Skeletal muscle cell (primary cell): ENCODE results near the gene RANBP2.

ENCODE experiments used
- DNase-seq: peaks from one replicate; pipeline ENCODE4 v3.0.0-alpha.2; 2010; ENCODE audit warnings: low read depth
- H3K4me3 ChIP-seq: 2 replicates; pipeline ENCODE4 v1.5.1; 2011; ENCODE audit warnings: low read depth, mild to moderate bottlenecking, control low read depth, low read length, moderate library complexity

The RANBP2 gene

DNA sequence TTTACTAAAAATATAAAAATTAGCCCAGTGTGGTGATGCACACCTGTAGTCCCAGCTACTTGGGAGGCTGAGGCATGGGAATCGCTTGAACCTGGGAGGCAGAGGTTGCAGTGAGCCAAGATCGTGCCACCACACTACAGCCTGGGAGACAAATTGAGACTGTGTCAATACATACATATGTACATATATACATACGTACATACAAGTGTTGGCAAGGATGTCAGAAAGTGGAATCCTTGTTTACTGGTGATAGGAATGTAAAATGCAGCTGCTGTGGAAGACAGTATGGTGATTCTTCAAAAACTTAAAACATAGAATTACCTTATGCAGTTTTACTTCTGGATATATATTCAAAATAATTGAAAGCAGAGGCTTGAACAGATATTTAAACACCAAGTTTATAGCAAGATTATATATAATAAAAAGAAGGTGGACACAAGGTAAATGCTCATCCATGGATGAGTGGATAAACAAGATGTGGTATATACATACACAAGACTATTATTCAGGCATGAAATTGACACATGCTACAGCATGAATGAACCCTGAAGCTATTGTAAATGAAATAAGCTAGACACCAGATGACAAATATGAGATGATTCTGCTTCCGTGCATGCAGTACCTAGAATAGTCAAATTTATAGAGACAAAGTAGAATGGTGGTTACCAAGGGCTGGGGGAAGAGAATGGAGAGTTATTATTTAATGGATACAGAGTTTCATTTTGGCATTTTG, 110.5 kb downstream of the RANBP2 start:
- DNase-seq: no peak
- no peak overlapping the region for H3K4me3 ChIP-seq

DNA sequence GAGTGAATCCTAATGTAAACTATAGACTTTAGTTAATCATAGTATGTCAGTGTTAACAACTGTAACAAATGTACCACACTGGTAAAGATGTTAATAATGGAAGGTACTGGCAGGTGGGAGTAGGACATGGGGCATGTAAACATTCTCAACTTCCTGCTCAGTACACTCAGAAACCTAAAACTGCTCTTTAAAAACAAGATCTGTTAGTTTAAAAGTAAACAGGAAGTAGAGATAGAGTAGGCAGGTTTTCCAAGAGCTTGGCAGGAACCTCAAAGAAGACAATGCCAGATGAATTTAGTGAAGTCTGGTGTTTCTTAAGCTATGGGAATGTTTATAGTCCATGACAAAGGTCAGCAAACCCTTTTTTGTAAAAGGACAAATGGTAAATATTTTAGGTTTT, 113.9 kb downstream of the RANBP2 start:
- no peak overlapping the region for H3K4me3 ChIP-seq
- no peak for DNase-seq

DNA sequence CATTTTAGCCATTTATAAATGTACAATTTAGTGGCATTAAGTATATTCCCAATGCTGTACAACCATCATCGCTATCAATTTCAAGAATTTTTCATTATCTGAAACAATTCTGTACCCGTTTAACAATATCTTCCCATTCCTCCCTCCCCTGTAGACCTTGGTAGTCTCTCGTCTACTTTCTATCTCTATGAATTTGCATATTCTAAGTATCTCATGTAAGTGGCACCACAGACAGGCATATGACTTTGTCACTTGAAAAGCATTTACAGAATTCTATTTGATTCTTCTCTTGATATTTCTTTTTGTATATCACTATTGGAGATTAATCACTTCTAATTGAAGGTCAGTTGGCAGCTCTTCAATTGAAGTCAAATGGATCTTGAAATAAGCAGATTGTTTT, 115.3 kb downstream of the RANBP2 start:
- DNase-seq: no peak
- H3K4me3 ChIP-seq: no peak overlapping the region

DNA sequence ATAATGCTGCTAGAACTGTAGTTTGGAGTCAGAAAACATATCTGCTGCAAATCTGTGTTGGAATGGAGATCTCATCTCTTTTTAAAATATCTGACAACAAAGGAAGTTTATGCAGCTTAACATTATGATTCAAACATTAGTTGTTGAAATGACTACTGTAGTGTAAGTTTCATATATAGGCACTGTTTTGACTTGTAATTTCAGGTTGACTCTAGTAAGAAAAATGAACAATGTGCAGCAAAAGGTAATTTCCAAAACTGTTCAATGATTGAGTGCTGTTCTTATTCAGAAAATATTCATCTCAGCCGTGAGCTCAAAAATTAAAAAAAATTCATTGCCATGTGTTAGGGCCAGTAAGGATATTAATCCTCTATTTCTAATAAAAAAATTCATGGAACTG, 115.8 kb downstream of the RANBP2 start:
- no peak for DNase-seq
- H3K4me3 ChIP-seq: no peak overlapping the region
